ENCODE measurements around the gene PARD3B. TPM values are rescaled to one million over a fixed set of nuclear protein-coding genes. Genes with fewer than 3 reads are reported as not detected.

PARD3B gene
- total RNA-seq, 1 experiment from 2014 or later: 7.6 TPM

DNA sequence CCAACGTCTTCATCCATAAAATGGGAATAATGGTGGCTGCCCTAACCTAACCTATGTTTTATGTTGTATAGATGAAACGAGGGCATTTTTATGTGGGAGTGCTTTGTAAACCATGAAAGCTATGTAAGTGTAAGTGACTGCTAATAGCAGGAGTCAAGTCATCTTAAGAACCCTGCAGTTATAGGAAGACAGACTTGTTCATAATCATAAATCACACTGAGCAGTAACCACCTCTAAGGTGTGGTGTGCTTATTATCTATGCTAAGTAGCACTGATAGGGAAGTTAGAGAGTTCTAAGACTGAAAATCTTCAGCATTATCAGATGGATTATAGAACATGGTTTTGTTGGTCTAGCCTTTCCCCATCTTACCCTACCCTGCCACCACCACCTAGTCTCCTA is 1112.8 kb downstream of the PARD3B start:
- POLR2A ChIA-PET (ENCODE audit: low non-redundant PET): no interaction called here
- TF ChIP-seq EZH2 (IDR thresholded peaks at IDR 0.05; ENCODE audit: borderline replicate concordance, low read depth, low read length, poor library complexity, severe bottlenecking) (no peak), CTCF (conservative IDR thresholded peaks at IDR 0.05; ENCODE audit: low read depth, low read length) (no peak)
- H3K27me3 ChIP-seq (replicated peaks; ENCODE audit: insufficient read depth, low read depth, low read length, poor library complexity): no peaks in the 10 kb centered on the region
- intact Hi-C loops (cut with micrococcal nuclease; ENCODE audit: unreplicated experiment): no loop called here
- CTCF ChIA-PET: no interaction called here
- no peak overlapping the region for H3K27ac ChIP-seq (ENCODE audit: low read depth, low read length, poor library complexity, severe bottlenecking)
- H3K9me3 ChIP-seq (ENCODE audit: low read depth, low read length, poor library complexity, severe bottlenecking): no peaks in the 10 kb centered on the region
- H3K36me3 ChIP-seq (ENCODE audit: insufficient read depth, low read length, poor library complexity, severe bottlenecking): no peaks in the 10 kb centered on the region
- H3K4me1 ChIP-seq (ENCODE audit: insufficient read depth, low read length, poor library complexity, severe bottlenecking): peaks cover 7% of the 10 kb centered on the region
- BruUV-seq (replicated peaks): no TSS peak
- no peak overlapping the region for H3K4me3 ChIP-seq (ENCODE audit: low read depth, low read length, poor library complexity, severe bottlenecking)
- DNase-seq (ENCODE audit: low spot score): no peak

DNA sequence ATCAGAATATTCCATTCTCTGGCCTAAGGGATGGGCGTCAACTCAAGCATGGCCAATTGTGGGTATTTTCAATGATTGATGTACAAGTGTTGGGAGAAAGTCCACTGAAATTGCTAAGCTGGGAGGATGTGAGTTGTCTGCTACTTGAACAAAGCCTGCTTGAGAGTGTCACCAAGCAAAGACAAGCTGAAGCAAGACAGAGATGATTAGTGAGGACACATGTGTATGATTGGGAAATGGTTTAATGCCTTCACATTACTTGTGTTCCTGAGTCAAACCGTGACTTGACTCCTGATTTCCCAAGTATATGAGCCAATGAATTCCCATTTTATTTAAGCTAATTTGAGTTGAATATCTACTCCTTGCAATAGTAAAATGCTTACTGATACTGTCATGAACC is 1113.3 kb downstream of the PARD3B start:
- BruUV-seq (replicated peaks): no TSS peak
- POLR2A ChIA-PET (ENCODE audit: low non-redundant PET): no interaction called here
- Histone ChIP-seq H3K9me3 (ENCODE audit: low read depth, low read length, poor library complexity, severe bottlenecking) (no peaks in the 10 kb centered on the region), H3K27ac (ENCODE audit: low read depth, low read length, poor library complexity, severe bottlenecking) (no peak overlapping the region), H3K36me3 (ENCODE audit: insufficient read depth, low read length, poor library complexity, severe bottlenecking) (no peaks in the 10 kb centered on the region), H3K4me1 (ENCODE audit: insufficient read depth, low read length, poor library complexity, severe bottlenecking) (peaks cover 7% of the 10 kb centered on the region), H3K4me3 (ENCODE audit: low read depth, low read length, poor library complexity, severe bottlenecking) (no peak overlapping the region), H3K27me3 (replicated peaks; ENCODE audit: insufficient read depth, low read depth, low read length, poor library complexity) (no peaks in the 10 kb centered on the region)
- no peak for DNase-seq (ENCODE audit: low spot score)
- CTCF ChIA-PET: no interaction called here
- intact Hi-C loops (cut with micrococcal nuclease; ENCODE audit: unreplicated experiment): no loop called here
- TF ChIP-seq EZH2 (IDR thresholded peaks at IDR 0.05; ENCODE audit: borderline replicate concordance, low read depth, low read length, poor library complexity, severe bottlenecking): no peak
- no peak for TF ChIP-seq CTCF (conservative IDR thresholded peaks at IDR 0.05; ENCODE audit: low read depth, low read length)

DNA sequence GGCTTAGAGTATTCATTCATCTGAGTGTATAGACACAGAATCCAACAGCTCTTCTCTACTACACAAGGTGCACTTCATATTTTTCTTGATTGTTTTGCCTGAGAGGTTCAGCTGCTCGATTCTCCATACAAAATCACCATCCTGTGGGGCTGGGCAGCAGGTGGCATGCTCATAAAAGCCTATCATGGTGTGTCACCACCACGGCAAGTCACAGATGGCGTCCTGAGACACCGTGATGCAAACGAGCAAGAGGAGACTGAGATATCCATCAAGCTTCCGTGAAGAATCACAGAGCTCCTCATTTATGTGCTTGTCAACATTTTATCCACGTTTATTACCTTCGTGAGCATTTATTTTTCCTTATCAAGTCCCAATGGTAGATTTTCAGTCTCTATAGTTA is 1114.6 kb downstream of the PARD3B start:
- Histone ChIP-seq H3K4me1 (ENCODE audit: insufficient read depth, low read length, poor library complexity, severe bottlenecking) (peaks cover 7% of the 10 kb centered on the region), H3K27me3 (replicated peaks; ENCODE audit: insufficient read depth, low read depth, low read length, poor library complexity) (no peaks in the 10 kb centered on the region), H3K9me3 (ENCODE audit: low read depth, low read length, poor library complexity, severe bottlenecking) (no peaks in the 10 kb centered on the region), H3K27ac (ENCODE audit: low read depth, low read length, poor library complexity, severe bottlenecking) (no peak overlapping the region), H3K4me3 (ENCODE audit: low read depth, low read length, poor library complexity, severe bottlenecking) (no peak overlapping the region), H3K36me3 (ENCODE audit: insufficient read depth, low read length, poor library complexity, severe bottlenecking) (no peaks in the 10 kb centered on the region)
- CTCF ChIA-PET: no interaction called here
- TF ChIP-seq EZH2 (IDR thresholded peaks at IDR 0.05; ENCODE audit: borderline replicate concordance, low read depth, low read length, poor library complexity, severe bottlenecking): no peak
- no peak for TF ChIP-seq CTCF (conservative IDR thresholded peaks at IDR 0.05; ENCODE audit: low read depth, low read length)
- DNase-seq (ENCODE audit: low spot score): no peak
- BruUV-seq (replicated peaks): no TSS peak
- intact Hi-C loops (cut with micrococcal nuclease; ENCODE audit: unreplicated experiment): no loop called here
- POLR2A ChIA-PET (ENCODE audit: low non-redundant PET): no interaction called here

Measured in A673 (cell line).